Measurements from ENCODE around the gene LYVE1.
A peak's percentile ranks its signal among the peaks of the same experiment; 100 is the strongest.

Gene LYVE1

GRCh38 chr11:10558288-10558687 lies 10.2 kb downstream of the LYVE1 start:
- no peak for DNase-seq (ENCODE audit: low spot score)

GRCh38 chr11:10556590-10556989 lies 11.9 kb downstream of the LYVE1 start:
- no peak for DNase-seq (ENCODE audit: low spot score)

GRCh38 chr11:10551845-10552352 lies 16.6 kb downstream of the LYVE1 start:
- no peak for DNase-seq (ENCODE audit: low spot score)

GRCh38 chr11:10551290-10551592 lies 17.2 kb downstream of the LYVE1 start:
- DNase-seq (ENCODE audit: low spot score) = no peak

GRCh38 chr11:10550503-10551289 lies 17.8 kb downstream of the LYVE1 start:
- DNase-seq (ENCODE audit: low spot score) = no peak

- no peak for DNase-seq (ENCODE audit: low spot score)
These were observed 23.7 kb downstream of the LYVE1 start for GRCh38 chr11:10544491-10545465.

- DNase-seq (ENCODE audit: low spot score) = no peak
These were observed 24.7 kb downstream of the LYVE1 start for GRCh38 chr11:10543782-10544181.

- DNase-seq (ENCODE audit: low spot score) = no peak
These were observed 25.7 kb downstream of the LYVE1 start for GRCh38 chr11:10542776-10543175.

- no peak for DNase-seq (ENCODE audit: low spot score)
These were observed 26.9 kb downstream of the LYVE1 start for GRCh38 chr11:10541561-10541930.

GRCh38 chr11:10540915-10541560 lies 27.4 kb downstream of the LYVE1 start, which contains the start of gene RNF141:
Gene RNF141, minus strand, starts transcription at chr11:10541187. Its CDS starts 7,029 bp downstream, at chr11:10534158.
- DNase-seq (ENCODE audit: low spot score) = peak; percentile 97

- DNase-seq (ENCODE audit: low spot score) = peak; percentile 54
These were observed 27.9 kb downstream of the LYVE1 start for GRCh38 chr11:10540546-10540914.

- no peak for DNase-seq (ENCODE audit: low spot score)
These were observed 29.1 kb downstream of the LYVE1 start for GRCh38 chr11:10539339-10539738.

GRCh38 chr11:10538924-10539323 lies 29.5 kb downstream of the LYVE1 start:
- DNase-seq (ENCODE audit: low spot score) = no peak

GRCh38 chr11:10537600-10537999 lies 30.9 kb downstream of the LYVE1 start:
- DNase-seq (ENCODE audit: low spot score) = no peak

GRCh38 chr11:10534316-10534715 lies 34.1 kb downstream of the LYVE1 start:
- DNase-seq (ENCODE audit: low spot score) = no peak

- DNase-seq (ENCODE audit: low spot score) = no peak
These were observed 35.1 kb downstream of the LYVE1 start for GRCh38 chr11:10533323-10533722.

- DNase-seq (ENCODE audit: low spot score) = no peak
These were observed 35.9 kb downstream of the LYVE1 start for GRCh38 chr11:10532526-10532925.

- no peak for DNase-seq (ENCODE audit: low spot score)
These were observed 39.2 kb downstream of the LYVE1 start for GRCh38 chr11:10529279-10529678.

GRCh38 chr11:10528121-10528520 lies 40.3 kb downstream of the LYVE1 start:
- no peak for DNase-seq (ENCODE audit: low spot score)

GRCh38 chr11:10526974-10527918 lies 41.2 kb downstream of the LYVE1 start:
- no peak for DNase-seq (ENCODE audit: low spot score)

GRCh38 chr11:10524471-10524870 lies 44.0 kb downstream of the LYVE1 start:
- DNase-seq (ENCODE audit: low spot score) = no peak
